OCI-LY3 (cell line): Measurements from ENCODE around the gene PTPRD.

Experiments
- H2AFZ ChIP-seq: fragments of 200-600, 300-600 bp; shearing (Covaris generic); 2 replicates; pipeline ENCODE4 v1.6.0; 2014; ENCODE audit warnings: antibody characterized with exemption, low read depth, low read length
- H3K27ac ChIP-seq: fragments of 200-600, 300-600 bp; sonication (generic); 2 replicates; pipeline ENCODE4 v1.5.1; 2014; ENCODE audit warnings: mild to moderate bottlenecking, low read length, moderate library complexity, mixed read lengths
- H3K27me3 ChIP-seq: fragments of 200-600, 300-600 bp; sonication (generic); 2 replicates; pipeline ENCODE4 v1.6.1; 2014; ENCODE audit warnings: low read depth, low read length, mixed read lengths
- H3K36me3 ChIP-seq: fragments of 200-600, 300-600 bp; sonication (generic); replicated peaks from 2 replicates; pipeline ENCODE3; 2014; ENCODE audit warnings: low read depth, low read length, mixed read lengths
- H3K4me1 ChIP-seq: fragments of 300-600, 200-600 bp; sonication (generic); 2 replicates; pipeline ENCODE4 v1.6.1; 2014; ENCODE audit warnings: low read length, mixed read lengths
- H3K4me2 ChIP-seq: fragments of 200-600, 300-600 bp; sonication (generic); 2 replicates; pipeline ENCODE4 v1.6.1; 2014; ENCODE audit warnings: low read length, mixed read lengths
- H3K4me3 ChIP-seq: fragments of 300-600, 200-600 bp; sonication (generic); 2 replicates; pipeline ENCODE4 v1.5.1; 2014; ENCODE audit warnings: antibody characterized with exemption, mild to moderate bottlenecking, low read length, moderate library complexity
- H3K79me2 ChIP-seq: fragments of 300-600, 200-600 bp; shearing (Covaris generic); 2 replicates; pipeline ENCODE4 v1.6.1; 2014; ENCODE audit warnings: mild to moderate bottlenecking, low read length, mixed read lengths
- H3K9ac ChIP-seq: fragments of 300-600, 200-600 bp; shearing (Covaris generic); 2 replicates; pipeline ENCODE4 v1.6.0; 2014; ENCODE audit warnings: mild to moderate bottlenecking, low read length, moderate library complexity
- H3K9me3 ChIP-seq: fragments of 200-600, 300-600 bp; shearing (Covaris generic); 2 replicates; pipeline ENCODE4 v1.6.1; 2014; ENCODE audit warnings: low read length, mixed read lengths; ENCODE audit not compliant: insufficient read depth
- H4K20me1 ChIP-seq: fragments of 200-600, 300-600 bp; sonication (generic); 2 replicates; pipeline ENCODE4 v1.6.1; 2016; ENCODE audit warnings: low read length, mixed read lengths; ENCODE audit not compliant: insufficient read depth
- EZH2phosphoT487 ChIP-seq: fragments of 200-600 bp; shearing (Covaris generic); IDR thresholded peaks from 2 replicates; pipeline ENCODE4 v1.6.1; 2018; ENCODE audit warnings: antibody characterized with exemption, mixed run types, low read depth
- TF ChIP-seq, protein P1 (sequence below): fragments of 200-600, 300-600 bp; sonication (generic); IDR thresholded peaks from 2 replicates; pipeline ENCODE4 v1.5.1; 2014; ENCODE audit warnings: antibody characterized with exemption, low read length, low read depth

PTPRD gene

DNA sequence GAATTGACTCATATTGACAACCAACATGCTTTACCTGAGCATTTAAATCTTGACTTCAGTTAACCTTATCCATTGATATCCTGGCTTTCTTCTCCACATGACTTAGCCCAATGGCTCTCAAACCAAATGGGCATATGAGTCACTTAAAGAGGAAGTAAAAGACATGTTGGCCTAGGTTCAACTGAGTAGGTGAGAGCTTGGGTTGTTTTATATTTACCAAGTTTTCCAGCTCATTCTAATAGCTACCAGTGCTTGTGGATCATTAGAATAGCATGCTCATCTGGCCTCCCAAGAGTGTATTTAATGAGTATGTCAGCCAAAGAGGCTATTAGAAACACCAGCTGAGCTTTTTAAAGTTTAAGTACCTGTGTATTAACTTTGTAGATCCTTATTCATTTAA lies 1049.0 kb downstream of the PTPRD start:
- Histone ChIP-seq H3K27me3 (no peaks in the 10 kb centered on the region), H4K20me1 (no peaks in the 10 kb centered on the region), H2AFZ (no peak overlapping the region), H3K4me3 (no peak overlapping the region), H3K79me2 (no peaks in the 10 kb centered on the region), H3K4me2 (no peak overlapping the region), H3K4me1 (no peaks in the 10 kb centered on the region), H3K9ac (no peak overlapping the region), H3K9me3 (no peaks in the 10 kb centered on the region), H3K36me3 (no peaks in the 10 kb centered on the region), H3K27ac (no peak overlapping the region)
- TF ChIP-seq, protein P1, sequence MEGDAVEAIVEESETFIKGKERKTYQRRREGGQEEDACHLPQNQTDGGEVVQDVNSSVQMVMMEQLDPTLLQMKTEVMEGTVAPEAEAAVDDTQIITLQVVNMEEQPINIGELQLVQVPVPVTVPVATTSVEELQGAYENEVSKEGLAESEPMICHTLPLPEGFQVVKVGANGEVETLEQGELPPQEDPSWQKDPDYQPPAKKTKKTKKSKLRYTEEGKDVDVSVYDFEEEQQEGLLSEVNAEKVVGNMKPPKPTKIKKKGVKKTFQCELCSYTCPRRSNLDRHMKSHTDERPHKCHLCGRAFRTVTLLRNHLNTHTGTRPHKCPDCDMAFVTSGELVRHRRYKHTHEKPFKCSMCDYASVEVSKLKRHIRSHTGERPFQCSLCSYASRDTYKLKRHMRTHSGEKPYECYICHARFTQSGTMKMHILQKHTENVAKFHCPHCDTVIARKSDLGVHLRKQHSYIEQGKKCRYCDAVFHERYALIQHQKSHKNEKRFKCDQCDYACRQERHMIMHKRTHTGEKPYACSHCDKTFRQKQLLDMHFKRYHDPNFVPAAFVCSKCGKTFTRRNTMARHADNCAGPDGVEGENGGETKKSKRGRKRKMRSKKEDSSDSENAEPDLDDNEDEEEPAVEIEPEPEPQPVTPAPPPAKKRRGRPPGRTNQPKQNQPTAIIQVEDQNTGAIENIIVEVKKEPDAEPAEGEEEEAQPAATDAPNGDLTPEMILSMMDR: no peak
- TF ChIP-seq EZH2phosphoT487: no peak

DNA sequence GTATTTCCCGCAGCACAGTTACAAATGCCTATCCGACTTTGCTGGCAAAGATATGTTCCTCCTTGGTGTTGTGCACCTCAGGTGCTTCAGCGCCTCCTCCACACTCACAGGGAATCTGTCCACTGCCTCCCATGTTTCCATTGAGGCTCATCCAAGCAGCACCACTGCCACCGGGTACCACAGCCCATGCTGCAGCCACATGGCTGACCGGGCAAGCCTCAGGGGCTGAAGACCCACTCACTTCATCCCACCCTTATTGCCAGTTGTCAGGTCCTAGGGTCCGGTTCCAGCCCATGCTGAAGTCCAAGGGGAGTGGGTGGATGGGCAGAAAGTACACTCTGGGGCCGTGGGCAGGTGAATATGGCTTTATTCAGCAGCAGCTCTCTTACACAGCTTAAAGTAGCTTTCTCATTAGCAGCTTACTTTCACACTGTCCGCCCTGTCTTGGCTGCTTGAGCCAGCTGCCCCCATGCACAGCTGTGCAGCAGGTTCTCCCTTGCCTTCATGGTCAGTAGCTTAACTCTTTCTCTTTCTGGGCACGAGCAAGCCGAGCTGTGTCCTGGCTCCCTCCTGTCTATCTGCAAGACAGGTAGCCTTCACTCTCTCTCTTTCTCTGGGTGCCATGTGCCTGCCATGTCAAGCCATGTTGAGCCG lies 1052.3 kb downstream of the PTPRD start:
- no peak overlapping the region for H3K4me2 ChIP-seq
- no peak overlapping the region for H2AFZ ChIP-seq
- H4K20me1 ChIP-seq: no peaks in the 10 kb centered on the region
- no peaks in the 10 kb centered on the region for H3K4me1 ChIP-seq
- H3K4me3 ChIP-seq: no peak overlapping the region
- no peak for TF ChIP-seq EZH2phosphoT487
- no peak overlapping the region for H3K9ac ChIP-seq
- no peaks in the 10 kb centered on the region for H3K79me2 ChIP-seq
- H3K27ac ChIP-seq: no peak overlapping the region
- H3K9me3 ChIP-seq: no peaks in the 10 kb centered on the region
- no peaks in the 10 kb centered on the region for H3K36me3 ChIP-seq
- no peaks in the 10 kb centered on the region for H3K27me3 ChIP-seq

DNA sequence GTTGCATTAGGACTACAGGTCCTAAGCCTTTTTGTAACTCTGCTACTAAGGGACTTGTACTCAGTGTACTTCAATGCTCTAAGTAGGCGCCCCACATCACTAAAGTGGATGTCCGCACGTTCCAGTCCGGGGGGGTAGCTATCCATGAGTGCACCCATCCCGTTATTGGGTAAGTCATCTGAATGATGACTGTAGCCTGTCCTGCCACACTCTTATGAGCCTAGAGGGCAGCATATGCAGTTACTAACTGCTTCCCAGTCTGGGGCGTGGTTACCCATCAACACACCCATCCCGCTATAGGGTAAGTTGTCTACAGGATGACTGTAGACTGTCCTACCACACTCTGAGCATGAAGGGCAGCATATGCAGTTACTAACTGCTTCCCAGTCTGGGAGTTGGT lies 1053.9 kb downstream of the PTPRD start:
- Histone ChIP-seq H3K4me2 (no peak overlapping the region), H3K4me1 (no peaks in the 10 kb centered on the region), H4K20me1 (no peaks in the 10 kb centered on the region), H3K9ac (no peak overlapping the region), H3K4me3 (no peak overlapping the region), H3K36me3 (no peaks in the 10 kb centered on the region), H2AFZ (no peak overlapping the region), H3K9me3 (no peaks in the 10 kb centered on the region), H3K27me3 (no peaks in the 10 kb centered on the region), H3K79me2 (no peaks in the 10 kb centered on the region), H3K27ac (no peak overlapping the region)
- TF ChIP-seq EZH2phosphoT487: no peak
- TF ChIP-seq, protein P1: no peak

DNA sequence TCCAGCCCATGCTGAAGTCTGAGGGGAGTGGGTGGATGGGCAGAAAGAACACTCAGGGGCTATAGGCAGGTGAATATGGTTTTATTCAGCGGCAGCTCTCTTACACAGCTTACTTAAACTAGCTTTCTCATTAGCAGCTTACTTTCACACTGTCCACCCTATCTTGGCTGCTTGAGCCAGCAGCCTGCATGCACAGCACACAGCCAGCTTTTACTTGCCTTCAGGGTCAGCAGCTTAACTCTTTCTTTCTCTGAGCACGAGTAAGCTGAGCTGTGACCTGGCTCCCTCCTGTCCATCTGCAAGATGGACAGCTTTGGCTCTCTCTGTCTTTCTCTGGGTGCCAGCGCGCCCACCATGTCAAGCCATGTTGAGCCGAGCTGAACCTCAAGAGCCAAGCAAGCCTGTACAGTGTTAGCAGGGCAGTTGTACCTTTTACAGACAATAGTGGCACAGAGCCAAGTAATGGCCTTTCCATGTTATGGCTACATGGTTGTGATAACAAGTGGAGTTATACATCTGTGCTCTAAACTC lies 1054.9 kb downstream of the PTPRD start:
- Histone ChIP-seq H3K9me3 (no peaks in the 10 kb centered on the region), H4K20me1 (no peaks in the 10 kb centered on the region), H3K27me3 (no peaks in the 10 kb centered on the region), H3K4me2 (no peak overlapping the region), H3K36me3 (no peaks in the 10 kb centered on the region), H3K4me1 (no peaks in the 10 kb centered on the region), H3K79me2 (no peaks in the 10 kb centered on the region), H2AFZ (no peak overlapping the region), H3K27ac (no peak overlapping the region), H3K9ac (no peak overlapping the region), H3K4me3 (no peak overlapping the region)
- TF ChIP-seq, protein P1: no peak
- TF ChIP-seq EZH2phosphoT487: no peak
